Measurements from ENCODE around the gene CALHM4.

Gene CALHM4

DNA sequence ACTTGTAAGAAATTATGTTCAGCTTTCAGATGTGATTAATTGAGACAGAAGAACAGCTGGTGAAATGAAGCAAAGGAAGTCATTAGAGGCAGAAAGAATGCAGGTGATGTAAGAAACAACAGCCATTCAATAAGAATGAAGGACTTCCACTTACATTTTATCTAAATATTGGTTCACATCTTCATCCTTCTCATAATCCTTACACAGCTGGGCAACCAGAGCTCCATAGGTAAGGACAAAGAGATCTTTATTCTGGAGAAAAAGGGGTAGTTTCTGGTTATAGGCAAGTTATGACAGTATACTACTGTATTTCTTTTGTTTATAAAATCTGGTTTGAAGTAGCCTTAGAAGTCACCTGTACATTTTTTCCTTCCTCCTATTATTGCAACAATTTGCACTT lies 10.4 kb upstream of the CALHM4 start:
- DNase-seq, result no peak

DNA sequence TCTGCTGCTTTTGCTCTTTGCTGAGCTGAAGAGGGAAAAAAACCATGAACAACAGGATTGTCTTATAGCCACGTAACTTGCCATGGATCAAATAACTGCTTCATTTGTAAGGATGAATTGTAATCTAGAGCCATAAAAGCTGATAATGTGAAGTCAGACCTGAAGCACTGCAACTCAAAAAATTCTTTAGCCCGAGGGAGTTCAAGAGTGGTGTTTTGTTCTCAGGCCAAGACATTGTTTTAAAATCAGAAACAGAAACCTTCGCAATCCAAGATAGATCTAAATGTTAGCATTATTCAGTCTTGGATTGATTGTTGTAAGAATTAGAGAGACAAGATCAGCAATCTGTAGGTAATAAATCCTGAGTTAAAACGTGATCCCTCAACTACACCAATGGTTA lies 7.9 kb upstream of the CALHM4 start, which contains the start of gene TRAPPC3L:
Gene TRAPPC3L (minus strand): TSS at position 34 of the 400 bp plus-strand sequence. CDS start 170 bp downstream, outside the sequence.
- no peak for DNase-seq

DNA sequence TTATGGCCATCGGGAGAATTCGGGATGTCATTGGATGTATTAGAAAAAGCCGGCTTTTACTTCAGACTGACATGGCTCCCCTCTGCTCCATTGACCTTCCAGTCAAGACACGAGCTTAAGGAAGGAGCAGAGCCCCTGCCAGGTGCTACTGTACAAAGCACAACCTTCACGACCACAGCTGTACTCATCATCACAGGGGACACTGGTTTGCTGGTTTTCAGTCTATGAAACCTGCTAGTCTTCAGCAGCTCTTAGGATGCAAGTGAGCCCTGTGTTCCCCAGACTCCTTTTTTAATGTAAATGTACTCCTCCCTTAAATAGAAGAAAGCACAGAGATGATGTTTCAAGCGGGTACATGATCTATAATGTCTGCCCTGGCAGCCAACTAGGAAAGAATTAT lies 6.2 kb upstream of the CALHM4 start:
- DNase-seq, result no peak

DNA sequence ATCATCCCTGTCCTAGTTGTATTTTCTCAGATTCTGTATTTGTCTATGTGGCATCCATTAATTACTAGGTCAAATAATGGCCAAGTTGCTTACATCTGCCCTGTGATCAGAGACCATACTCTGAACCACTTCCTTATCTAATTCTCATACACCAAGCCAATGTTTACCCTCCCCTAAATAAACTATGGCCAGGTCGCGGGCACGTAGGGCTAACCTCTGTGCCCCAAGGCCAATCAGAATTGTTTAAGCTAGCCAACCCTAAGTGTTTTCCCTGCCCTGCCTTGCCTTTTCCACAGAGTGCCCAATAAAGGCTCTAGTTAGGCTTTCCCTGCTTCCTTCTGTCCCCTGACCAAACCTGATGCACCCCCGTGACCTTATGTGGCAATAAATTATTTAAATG lies 2.8 kb upstream of the CALHM4 start:
- no peak for DNase-seq

DNA sequence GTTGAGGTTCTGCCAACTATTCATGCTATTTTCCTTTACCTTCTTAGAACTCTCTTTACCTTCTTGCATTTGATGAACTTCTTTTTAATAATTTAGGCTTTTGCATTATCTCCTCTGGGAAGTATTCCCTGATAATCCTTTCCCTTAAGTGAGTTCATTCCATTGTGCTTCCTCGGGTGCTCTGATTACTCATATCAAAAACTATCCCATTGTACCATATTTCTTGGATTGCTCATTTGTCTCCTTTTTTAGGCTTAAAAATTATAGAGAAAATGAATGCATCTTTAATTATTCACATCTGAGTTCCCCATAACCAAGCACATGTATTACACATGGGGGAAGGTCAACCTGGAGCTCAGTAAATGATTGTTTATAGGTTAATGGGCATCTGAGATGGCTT lies 2.5 kb downstream of the CALHM4 start:
- DNase-seq, result no peak

DNA sequence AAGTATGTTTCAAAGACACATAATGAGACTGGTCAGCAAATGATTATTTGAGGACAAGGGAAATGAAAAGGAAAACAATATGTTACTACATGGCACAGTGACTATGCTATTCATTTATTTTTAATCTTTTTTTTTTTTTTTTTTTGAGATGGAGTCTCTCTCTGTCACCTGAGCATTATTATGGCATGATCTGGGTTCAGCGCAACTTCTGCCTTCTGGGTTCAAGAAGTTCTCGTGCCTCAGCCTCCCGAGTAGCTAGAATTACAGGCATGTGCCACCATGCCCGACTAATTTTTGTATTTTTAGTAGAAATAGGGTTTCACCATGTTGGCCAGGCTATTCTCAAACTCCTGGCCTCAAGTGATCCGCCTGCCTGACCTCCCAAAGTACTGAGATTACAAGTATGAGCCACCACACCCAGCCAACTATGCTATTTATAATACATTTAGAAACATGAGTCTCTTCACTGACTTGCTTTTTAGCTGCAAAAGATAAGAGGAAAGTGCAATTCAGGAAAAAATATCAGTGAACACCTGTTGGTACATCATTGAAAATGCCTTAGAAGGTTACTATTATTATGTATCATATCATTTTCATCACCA lies 3.4 kb downstream of the CALHM4 start:
- no peak for DNase-seq

DNA sequence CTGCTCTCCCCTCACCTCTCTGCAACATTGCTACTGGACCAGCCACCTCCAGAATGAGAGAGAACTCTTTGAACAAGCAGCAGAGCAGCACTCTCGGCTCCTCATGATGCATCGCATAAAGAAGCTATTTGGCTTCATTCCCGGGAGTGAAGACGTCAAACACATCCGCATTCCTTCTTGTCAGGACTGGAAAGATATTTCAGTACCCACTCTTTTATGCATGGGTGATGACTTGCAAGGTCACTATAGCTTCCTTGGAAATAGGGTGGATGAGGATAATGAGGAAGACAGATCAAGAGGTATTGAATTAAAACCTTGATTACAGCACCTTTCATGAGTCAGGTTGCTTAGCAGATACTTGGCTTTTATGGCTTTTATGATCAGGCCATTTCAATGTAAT lies 4.3 kb downstream of the CALHM4 start:
- peak; percentile 3 for DNase-seq

DNA sequence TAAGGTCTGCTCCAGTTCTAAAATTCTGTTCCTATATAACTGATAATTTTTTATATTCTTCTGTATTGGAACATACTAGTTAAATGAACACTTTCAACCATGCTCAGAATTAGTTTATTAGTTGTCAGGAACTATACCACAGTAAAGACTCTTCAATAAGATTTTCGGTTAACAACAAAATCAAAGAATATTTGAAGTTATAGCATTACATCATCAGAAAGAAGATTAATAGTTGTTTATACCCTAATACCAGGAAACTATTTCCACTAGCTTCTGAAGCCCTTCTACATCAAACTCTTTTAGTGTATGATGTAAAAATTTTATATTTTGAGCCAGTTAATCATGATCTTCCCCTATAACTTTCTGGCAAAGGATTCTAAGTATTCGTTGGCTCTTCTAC lies 6.6 kb downstream of the CALHM4 start:
- DNase-seq, result no peak

DNA sequence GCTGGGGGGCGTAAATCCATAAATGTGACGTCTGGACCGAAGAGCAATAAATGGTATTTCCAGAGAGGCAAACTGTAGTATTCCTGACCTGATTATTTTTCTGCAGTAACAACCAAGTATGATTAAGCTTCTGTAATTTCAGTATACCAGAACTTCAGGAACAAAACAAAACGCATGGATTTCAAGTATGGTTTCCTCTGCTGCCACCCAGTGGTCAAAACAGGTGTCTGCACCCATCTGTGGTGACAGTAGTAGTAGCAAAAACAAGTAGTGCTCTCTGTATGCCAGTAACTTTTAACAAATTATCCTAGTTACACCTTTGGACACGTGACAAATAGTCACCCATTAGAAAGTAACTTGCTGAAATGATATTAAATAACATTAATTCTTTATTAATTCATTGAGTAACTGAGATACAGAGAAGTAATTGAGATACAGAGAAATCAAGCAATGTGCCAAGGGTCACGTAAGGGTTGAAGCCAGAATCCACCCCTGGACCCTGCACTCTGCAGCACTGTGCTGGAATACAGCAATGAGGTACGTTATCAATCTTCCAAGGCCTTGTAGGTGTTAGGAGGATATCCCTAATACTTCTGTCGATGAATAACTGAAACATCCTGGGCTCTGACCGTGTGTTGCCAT lies 7.9 kb downstream of the CALHM4 start:
- DNase-seq, result peak; percentile 67

DNA sequence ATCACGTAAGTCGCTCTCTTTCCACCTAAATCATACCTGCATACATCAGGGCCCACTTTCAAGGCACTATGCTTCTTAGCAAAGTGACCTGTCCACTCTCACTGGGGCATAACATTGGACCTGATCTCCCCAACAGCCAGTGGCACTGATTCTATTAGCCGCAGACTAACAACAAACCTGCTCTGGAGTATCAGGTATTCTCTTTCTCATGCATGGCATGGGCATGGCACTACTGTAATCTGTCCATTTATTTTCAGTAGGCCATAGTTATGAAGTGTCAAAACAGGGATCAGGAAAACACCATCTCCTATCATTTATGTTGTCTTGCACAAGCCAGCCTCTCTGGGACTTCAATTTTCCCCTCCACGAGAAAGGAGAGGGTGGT lies 8.5 kb downstream of the CALHM4 start:
- no peak for DNase-seq

DNA sequence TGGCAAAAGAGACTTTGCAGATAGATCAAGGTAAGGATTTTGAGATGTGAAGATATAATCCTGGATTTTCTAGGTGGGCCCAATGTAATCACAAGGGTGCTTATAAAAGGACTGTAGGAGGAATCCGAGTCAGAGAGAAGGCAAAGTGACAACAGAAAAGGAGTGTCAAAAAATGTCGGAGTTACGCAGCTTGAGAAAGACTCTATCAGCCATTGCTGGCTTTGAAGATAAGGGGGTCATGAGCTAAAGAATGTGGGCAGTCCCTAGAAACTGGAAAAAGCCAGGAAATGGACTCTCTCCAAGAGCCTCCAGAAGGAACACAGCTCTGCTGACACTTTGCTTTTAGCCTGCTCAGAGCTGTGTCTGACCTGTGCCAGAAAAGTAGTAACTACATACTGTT lies 9.1 kb downstream of the CALHM4 start:
- DNase-seq, result no peak

DNA sequence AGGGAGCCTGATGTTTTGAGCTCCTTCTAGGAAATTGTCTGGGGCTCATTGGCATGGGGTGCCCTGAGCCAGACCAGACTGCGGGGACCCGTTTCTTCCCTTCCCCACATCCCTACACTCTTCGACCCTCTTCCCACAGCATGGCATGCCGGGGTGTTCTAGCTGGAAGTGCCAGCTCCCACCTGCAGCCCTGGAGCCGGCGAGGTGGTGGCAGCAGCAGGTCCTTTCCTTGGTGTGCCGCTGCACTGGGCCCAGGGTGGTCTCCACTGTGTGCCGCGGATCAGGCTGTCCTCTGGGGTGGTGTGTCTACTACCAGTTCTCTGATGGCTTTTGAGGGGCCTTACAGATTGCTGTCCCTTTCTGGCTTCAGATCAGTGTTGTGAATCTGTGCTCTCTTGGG lies 10.3 kb downstream of the CALHM4 start:
- no peak for DNase-seq

DNA sequence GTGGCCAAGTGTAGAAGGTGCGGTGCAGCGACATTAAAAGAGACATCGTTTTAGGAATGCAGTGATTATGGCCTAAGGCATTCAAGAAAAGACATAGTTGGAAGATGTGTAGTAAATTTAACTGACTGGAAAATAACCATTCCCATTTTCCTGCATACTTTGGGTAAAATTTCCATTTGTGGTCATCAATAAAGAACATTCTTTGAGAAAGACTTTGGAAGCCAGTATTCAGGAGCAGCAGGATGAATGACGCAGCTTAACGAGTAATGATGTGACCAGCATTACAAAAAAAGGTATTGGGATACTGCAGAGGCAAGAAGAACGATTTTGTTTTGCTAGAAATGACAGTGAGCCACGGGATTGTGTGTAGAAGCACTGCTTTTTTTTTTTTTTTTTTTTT lies 10.8 kb downstream of the CALHM4 start:
- DNase-seq, result no peak

DNA sequence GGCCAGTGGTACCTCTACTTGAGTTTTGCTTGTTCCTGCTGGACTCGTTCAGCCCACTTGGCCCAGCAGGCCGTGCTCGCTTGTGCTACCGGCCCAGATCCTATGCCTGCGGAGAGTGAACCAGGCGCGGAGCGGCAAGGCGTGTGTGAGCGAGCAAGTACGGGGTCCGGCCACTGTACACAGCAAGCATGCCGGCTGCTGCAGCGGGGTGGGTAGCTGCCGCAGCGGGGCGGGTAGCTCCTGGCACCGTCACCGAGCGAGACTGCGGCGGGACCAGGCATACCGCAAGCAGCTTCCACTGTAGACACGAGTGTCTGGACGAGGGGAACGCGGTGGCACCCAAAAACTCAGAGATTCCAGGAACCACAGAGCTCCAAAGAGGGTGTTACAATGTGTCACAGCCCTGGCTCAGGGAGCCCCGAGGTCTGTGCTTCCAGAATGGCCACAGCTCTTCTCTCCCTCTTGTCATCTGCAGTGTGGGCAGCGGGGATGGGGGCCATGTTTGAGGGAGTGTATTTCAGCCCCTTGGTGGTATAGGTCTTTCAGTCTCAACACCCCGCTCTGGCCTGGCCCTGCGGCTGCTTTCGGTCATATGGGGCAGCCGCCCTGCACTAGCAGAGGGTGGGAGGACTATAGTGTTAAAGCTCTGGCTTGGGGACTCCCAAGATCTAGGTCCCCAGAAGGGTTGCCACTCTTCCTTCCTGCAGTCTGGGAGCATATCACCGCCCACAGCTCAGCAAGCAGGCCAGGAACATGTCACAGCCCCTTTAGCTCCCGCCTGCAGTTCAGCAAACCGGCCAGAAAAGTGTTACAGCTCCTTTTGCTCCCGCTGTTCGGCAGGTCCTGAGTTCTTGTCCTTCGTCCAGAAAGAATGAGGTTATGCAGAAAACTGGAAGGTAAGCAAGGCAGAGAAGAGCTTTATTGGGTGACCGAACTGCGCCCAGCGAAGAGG lies 11.6 kb downstream of the CALHM4 start:
- DNase-seq, result no peak

DNA sequence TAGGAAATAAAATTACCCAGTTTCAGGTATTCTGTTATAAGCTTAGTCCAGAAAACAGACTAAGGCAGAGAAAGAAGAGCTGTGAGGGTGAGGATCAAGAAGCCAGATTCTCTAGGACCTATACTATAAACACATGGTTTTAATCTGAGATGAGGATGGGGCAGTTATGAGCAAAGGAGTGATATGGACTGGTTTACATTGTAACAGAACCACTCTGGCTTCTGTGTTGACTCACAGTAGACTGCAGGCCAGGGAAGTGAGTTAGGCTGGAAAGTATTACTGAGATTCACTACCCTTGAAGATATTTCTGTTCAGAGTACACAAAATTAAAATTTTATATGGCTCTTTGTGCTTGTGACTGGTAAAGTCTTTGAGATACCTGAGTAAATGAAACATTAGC lies 14.6 kb downstream of the CALHM4 start:
- DNase-seq, result no peak

DNA sequence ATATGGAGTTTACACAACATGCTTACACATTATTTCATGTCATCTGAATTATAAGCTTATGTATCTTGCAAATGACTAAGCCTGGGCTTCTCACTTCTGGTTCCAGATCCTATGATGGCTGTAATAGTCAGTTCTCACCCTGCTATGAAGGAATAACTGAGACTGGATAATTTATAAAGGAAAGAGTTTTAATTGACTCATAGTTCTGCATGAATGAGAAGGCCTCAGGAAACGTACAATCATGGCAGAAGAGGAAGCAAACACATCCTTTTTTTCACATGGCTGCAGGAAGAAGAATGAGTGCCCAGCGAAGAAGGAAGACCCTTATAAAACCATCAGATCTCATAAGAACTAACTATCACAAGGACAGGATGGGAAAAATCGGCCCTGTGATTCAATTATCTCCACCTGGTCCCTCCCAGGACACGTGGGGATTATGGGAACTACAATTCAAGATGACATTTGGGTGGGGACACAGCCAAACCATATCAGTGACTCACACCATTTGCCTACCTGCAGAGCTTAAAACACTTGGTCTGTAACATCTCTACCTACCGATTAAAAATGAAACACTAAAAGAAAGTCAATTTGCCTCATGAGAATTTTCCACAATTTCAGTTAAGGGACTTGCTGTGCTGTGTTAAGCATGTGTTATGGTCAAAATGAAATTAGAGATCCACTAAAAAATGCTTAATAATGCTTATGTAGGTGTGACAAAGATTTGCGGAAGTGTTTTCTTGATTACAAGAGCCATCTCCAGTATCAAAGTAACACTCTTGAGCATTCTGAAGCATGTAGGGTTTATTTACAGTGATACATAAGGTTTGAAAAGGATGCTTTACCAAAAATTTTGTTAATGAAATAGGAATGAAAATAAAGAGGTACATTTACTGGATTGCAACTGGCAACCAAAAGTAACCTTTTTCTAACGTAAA lies 15.5 kb downstream of the CALHM4 start:
- DNase-seq, result no peak

DNA sequence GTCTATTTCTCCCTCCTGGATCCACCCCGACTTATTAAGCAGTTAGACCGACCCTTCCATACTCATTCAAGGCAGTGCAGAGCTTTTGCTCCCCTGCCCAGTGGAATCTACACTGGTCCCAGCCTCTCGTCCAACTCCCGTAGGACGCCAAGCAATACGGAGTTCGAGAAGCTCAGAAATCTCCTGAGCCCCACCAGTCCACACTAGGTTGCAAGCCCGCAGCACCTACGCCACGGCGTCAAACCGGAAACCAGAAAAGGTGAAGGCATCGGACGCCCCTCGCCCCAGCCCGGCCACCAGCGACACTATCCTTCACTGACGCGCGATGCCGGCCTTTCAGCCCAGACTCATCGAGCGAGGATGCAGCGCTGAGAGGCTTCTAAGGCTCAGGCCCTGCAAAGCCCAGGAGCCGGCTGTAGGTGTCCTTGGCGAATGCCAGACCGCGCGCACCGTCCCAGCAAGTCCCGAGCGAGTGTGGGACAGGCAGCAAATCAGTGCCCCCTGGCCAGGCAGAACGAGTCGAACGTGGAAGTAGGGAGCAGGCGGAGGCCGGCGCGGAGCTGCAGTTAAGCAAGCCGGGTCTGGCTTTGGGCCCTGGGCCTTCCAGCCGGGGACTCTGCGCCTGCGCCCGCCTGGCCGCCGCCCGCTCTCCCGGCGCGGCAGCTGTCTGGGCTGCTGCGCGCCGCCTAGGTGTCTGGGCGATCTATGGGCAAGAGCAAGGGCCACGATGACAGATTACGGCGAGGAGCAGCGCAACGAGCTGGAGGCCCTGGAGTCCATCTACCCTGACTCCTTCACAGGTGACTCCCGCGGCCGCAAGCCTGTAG lies 17.5 kb downstream of the CALHM4 start, which contains the start of gene RWDD1:
Gene RWDD1 (plus strand): TSS at position 649 of the 827 bp plus-strand sequence. CDS start 79 bp downstream, at position 728.
- DNase-seq, result peak; percentile 89

DNA sequence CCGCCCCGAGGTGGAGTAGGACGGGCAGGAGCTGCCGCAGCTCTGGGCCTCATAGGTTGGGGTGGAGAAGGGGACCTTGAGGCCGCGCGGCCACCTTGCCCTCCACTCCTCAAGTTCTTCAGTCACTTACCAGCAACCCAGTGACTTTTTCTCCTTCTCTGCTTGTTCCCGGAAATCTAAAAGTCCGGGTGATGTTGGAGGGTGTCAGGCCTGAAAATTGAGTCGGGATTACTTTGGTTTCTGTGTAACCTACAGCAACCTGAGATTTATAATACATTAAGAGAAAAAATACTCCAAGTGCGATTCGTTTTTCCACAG lies 18.1 kb downstream of the CALHM4 start:
- DNase-seq, result no peak

DNA sequence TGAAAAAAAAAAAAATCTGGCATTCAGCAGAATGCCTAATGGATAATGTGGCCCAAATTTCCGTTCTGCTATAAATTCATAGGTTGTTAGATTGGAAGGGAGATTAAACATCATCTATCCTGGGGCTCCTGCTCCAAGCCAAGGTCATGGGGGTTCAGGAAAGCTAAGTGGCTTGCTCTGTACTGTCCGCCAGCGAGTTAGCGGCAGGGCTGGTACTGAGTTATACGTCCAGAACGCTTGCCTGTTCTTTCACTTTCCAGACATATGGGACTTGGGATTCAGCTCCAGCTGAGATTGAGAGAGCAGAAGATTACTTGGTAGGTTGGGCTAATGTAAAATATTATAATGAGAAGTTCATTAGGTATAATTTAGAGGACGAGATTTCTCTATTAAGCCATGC lies 18.6 kb downstream of the CALHM4 start:
- DNase-seq, result peak; percentile 10

DNA sequence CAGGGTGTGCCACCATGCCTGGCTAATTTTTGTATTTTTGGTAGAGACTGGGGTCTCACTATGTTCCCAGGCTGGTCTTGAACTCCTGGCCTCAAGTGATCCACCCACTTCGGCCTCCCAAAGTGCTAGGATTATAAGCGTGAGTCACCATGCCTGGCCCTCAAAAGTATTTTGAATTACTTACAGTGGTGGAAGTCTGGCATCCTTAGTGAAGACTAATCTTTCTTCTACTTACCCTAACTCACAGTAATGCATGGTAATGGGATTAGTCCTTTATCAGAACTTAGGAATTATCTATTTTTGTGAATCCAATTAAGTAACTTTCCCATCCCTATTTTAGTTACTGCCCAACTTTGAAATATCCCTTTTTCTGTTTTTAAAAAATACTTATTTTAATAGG lies 21.7 kb downstream of the CALHM4 start:
- DNase-seq, result no peak

DNA sequence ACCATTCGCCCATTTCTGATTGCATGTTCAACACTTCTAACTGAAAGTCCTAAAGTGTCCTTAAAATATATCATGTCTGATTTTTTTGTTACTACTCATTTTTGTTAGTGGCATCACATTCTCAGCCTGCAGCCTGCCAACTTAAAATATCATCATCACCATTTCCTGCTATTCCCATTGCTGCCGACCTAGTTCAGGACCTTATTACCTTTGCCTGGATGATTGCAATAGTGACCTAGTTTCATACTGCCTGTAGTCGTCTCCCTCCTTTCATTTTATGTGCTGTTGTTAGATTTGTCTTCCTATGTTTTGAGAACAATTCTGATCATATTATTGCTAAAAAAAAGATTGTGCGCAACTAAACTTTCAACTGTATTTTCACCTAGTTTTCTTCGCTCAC lies 23.9 kb downstream of the CALHM4 start:
- DNase-seq, result no peak

DNA sequence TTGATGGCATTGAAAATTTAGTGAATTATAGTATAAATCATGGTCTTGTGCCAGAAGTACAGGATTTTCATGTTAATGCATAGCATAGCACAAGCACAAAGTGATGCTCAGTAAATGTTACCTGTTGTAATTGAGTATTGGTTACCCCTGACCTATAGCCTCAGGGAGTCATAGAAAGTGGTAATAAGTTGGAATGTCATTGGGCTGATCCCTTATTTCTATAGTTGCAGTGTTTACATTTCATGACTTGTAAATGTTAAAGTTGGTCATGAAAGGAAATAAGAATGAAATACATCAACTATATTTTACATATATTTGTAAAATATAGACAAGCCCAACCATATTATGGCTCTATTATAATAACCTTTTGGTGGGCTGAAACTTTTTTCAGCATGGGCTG lies 24.8 kb downstream of the CALHM4 start:
- no peak for DNase-seq
